Measurements from ENCODE around the gene COL9A3. TPM values are rescaled to one million over a fixed set of nuclear protein-coding genes. Genes with fewer than 3 reads are reported as not detected.

Gene COL9A3
- polyA plus RNA-seq, 2 of the 4 experiments (the other 2 are of a cell fraction) = 0.41 to 0.49 TPM

- TF ChIP-seq HOXB5 (CRISPR knock-in tag; IDR thresholded peaks at IDR 0.05) = no peak
Measured at GRCh38 chr20:62855120-62855519, 38.3 kb downstream of the COL9A3 start (continued).

DNA sequence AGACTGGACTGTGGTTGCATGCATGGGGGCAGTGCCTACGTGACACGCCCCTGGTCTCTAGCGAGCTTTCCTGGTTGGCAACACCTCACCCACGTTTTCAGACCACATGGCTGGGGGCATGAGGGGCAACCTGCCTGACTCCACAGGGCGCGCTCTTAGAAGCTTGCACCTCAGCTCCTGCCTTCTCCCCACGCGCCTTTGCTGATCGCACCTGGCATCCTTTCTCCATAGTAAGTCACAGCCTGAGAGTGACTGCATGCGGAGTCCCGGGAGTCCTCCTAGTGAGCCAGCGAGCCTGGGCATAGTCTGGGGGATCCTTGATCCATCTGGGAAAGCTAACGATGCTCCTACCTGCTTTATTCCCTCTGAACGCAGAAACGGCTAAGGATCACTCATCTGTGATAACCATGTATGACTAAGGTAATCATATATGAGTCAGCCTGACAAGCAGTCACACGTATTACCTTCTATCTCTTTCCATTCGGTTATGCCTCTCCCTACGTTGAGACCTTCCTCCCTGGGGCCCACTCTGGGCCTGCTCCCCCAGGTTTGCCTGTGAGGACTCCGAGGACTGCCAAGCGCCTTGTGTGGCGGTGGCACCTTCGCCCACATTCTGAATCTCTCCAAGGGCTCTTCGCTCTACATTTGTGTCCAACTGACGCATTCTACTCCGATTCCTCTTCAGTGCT, 40.2 kb downstream of the COL9A3 start:
- ATAC-seq (no peak), FAIRE-seq (no peak), DNase-seq (ENCODE audit: low read depth in 1 of 2, low spot score in 1 of 2) (no peak)
- TF ChIP-seq ZSCAN20 (CRISPR knock-in tag; IDR thresholded peaks at IDR 0.05) = no peak
- TF ChIP-seq JUNB (IDR thresholded peaks at IDR 0.05) = no peak
- TF ChIP-seq MYC (IDR thresholded peaks at IDR 0.05; ENCODE audit: borderline replicate concordance, low read length) = no peak
- no peak for TF ChIP-seq CEBPB (IDR thresholded peaks at IDR 0.05)
- no peak for TF ChIP-seq FOSL2 (IDR thresholded peaks at IDR 0.05)
- no peak for TF ChIP-seq FOSL2 (CRISPR knock-in tag; IDR thresholded peaks at IDR 0.05)
- no peak for TF ChIP-seq BHLHE40 (IDR thresholded peaks at IDR 0.05; ENCODE audit: low read depth, low read length)
- H3K9me3 ChIP-seq = no peaks in the 10 kb centered on the region
- WGBS (ENCODE audit: missing lambda C conversion rate) = 90% methylated on average over 25 of the region's 25 CpGs
- no peak overlapping the region for H3K27ac ChIP-seq
- POLR2A ChIA-PET = no interaction called here
- CTCF ChIA-PET = interaction anchor here (1.2 kb wide), 1 partner anchor 20 kb away, joined by 3 read pairs; no protein-coding TSS in a partner anchor
- H3K4me3 ChIP-seq = no peak overlapping the region
- H3K4me2 ChIP-seq = no peak overlapping the region
- peaks cover 13% of the 10 kb centered on the region for H3K4me1 ChIP-seq

- Histone ChIP-seq H3K4me1 (peaks cover 13% of the 10 kb centered on the region), H3K4me2 (no peak overlapping the region), H3K9me3 (0 out of 3 replicates have a peak, but pooled peaks cover 2% of the 10 kb centered on the region), H3K27ac (no peak overlapping the region), H3K4me3 (no peak overlapping the region)
- no peak for ATAC-seq
- no peak for DNase-seq (ENCODE audit: low read depth in 1 of 2, low spot score in 1 of 2)
- CTCF ChIA-PET = interaction anchor here (1.1 to 1.4 kb wide), 2 partner anchors 11 to 13 kb away, joined by 3 to 5 read pairs; no protein-coding TSS in a partner anchor
- no peak for FAIRE-seq
- WGBS (ENCODE audit: missing lambda C conversion rate) = 93% methylated on average over 20 of the region's 23 CpGs
- TF ChIP-seq TFCP2L1 (CRISPR knock-in tag; IDR thresholded peaks at IDR 0.05) = no peak
- no peak for TF ChIP-seq ZNF302 (CRISPR knock-in tag; IDR thresholded peaks at IDR 0.05)
- TF ChIP-seq NPAS2 (CRISPR knock-in tag; IDR thresholded peaks at IDR 0.05; ENCODE audit: borderline replicate concordance) = no peak
- no peak for TF ChIP-seq HOXA7 (CRISPR knock-in tag; IDR thresholded peaks at IDR 0.05)
- TF ChIP-seq, protein P1, sequence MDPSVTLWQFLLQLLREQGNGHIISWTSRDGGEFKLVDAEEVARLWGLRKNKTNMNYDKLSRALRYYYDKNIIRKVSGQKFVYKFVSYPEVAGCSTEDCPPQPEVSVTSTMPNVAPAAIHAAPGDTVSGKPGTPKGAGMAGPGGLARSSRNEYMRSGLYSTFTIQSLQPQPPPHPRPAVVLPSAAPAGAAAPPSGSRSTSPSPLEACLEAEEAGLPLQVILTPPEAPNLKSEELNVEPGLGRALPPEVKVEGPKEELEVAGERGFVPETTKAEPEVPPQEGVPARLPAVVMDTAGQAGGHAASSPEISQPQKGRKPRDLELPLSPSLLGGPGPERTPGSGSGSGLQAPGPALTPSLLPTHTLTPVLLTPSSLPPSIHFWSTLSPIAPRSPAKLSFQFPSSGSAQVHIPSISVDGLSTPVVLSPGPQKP (IDR thresholded peaks at IDR 0.05; ENCODE audit: low read depth, low read length) = no peak
- TF ChIP-seq CBX2 (IDR thresholded peaks at IDR 0.05; ENCODE audit: borderline replicate concordance, low read depth) = no peak
- no peak for TF ChIP-seq HDAC2 (IDR thresholded peaks at IDR 0.05)
- no peak for TF ChIP-seq RAD21 (conservative IDR thresholded peaks at IDR 0.05 in 1 of 2, IDR thresholded peaks at IDR 0.05 in 1 of 2)
- TF ChIP-seq TP53 (CRISPR knock-in tag; IDR thresholded peaks at IDR 0.05) = no peak
- TF ChIP-seq PHF8 (IDR thresholded peaks at IDR 0.05; ENCODE audit: borderline replicate concordance, low read depth) = no peak
- no peak for TF ChIP-seq CHD4 (IDR thresholded peaks at IDR 0.05; ENCODE audit: borderline replicate concordance)
- no peak for TF ChIP-seq KDM5A (IDR thresholded peaks at IDR 0.05)
- TF ChIP-seq SMC3 (IDR thresholded peaks at IDR 0.05) = no peak
- TF ChIP-seq E2F6 (IDR thresholded peaks at IDR 0.05; ENCODE audit: borderline replicate concordance, low read depth) = no peak
- POLR2A ChIA-PET = no interaction called here
Measured at GRCh38 chr20:62858058-62858830, 41.4 kb downstream of the COL9A3 start.

All from A549 (cell line).